Activated gamma-delta T cell (primary cell): ENCODE measurements around the gene LMTK3.
"Not testable (repeated sequence)": the region's sequence is repeated elsewhere in the genome, so short reads cannot be mapped to it uniquely, and the experiment has no call there.

Experiments used
- DNase-seq: peaks from one replicate; lab custom pipeline; 2025; lab: John Stamatoyannopoulos, UW

The LMTK3 gene

GRCh38 chr19:48488478-48488877 lies 23.2 kb downstream of the LMTK3 start:
- DNase-seq = not testable (repeated sequence)

GRCh38 chr19:48487948-48488347 lies 23.7 kb downstream of the LMTK3 start:
- DNase-seq = no peak

GRCh38 chr19:48487544-48487943 lies 24.1 kb downstream of the LMTK3 start:
- no peak for DNase-seq

- not testable (repeated sequence) for DNase-seq
These were observed 24.9 kb downstream of the LMTK3 start for GRCh38 chr19:48486706-48487105.

GRCh38 chr19:48484931-48485612 lies 26.6 kb downstream of the LMTK3 start:
- DNase-seq = no peak

GRCh38 chr19:48484247-48484893 lies 27.3 kb downstream of the LMTK3 start:
- no peak for DNase-seq

- DNase-seq = no peak
These were observed 28.3 kb downstream of the LMTK3 start for GRCh38 chr19:48483301-48483700.

- no peak for DNase-seq
These were observed 29.6 kb downstream of the LMTK3 start for GRCh38 chr19:48481846-48482639.

- DNase-seq = peak; percentile 42
These were observed 30.8 kb downstream of the LMTK3 start for GRCh38 chr19:48480558-48481500.

GRCh38 chr19:48480183-48480557 lies 31.5 kb downstream of the LMTK3 start:
- no peak for DNase-seq

GRCh38 chr19:48479686-48480085 lies 31.9 kb downstream of the LMTK3 start:
- no peak for DNase-seq

GRCh38 chr19:48478339-48479256 lies 33.0 kb downstream of the LMTK3 start:
- no peak for DNase-seq

- no peak for DNase-seq
These were observed 33.8 kb downstream of the LMTK3 start for GRCh38 chr19:48477698-48478338.

GRCh38 chr19:48477067-48477685 lies 34.5 kb downstream of the LMTK3 start:
- DNase-seq = no peak

- no peak for DNase-seq
These were observed 35.5 kb downstream of the LMTK3 start for GRCh38 chr19:48476176-48476575.

- no peak for DNase-seq
These were observed 36.1 kb downstream of the LMTK3 start for GRCh38 chr19:48475369-48476068.

- no peak for DNase-seq
These were observed 37.5 kb downstream of the LMTK3 start for GRCh38 chr19:48474084-48474592.

- no peak for DNase-seq
These were observed 38.3 kb downstream of the LMTK3 start for GRCh38 chr19:48473161-48473966.
